ENCODE results near the gene TTC21A.

TTC21A gene

GRCh38 chr3:39147711-39148434 is 40.4 kb downstream of the TTC21A start:
- peak; percentile 67 for ATAC-seq (ENCODE audit: insufficient read depth, low read depth)
- Histone ChIP-seq H3K9ac (ENCODE audit: low read depth, low read length) (peak overlapping the region; percentile 43), H3K27me3 (ENCODE audit: insufficient read depth, low read length, poor library complexity) (peaks cover 9% of the 10 kb centered on the region), H3K27ac (ENCODE audit: low read length) (peak overlapping the region; percentile 86), H3K9me3 (ENCODE audit: insufficient read depth, low read length, severe bottlenecking) (no peaks in the 10 kb centered on the region), H3K79me2 (ENCODE audit: insufficient read depth, low read length) (no peaks in the 10 kb centered on the region), H4K20me1 (ENCODE audit: insufficient read depth, low read length) (peaks cover 19% of the 10 kb centered on the region), H3K4me1 (ENCODE audit: insufficient read depth, low read length) (peaks cover 64% of the 10 kb centered on the region), H3K36me3 (ENCODE audit: insufficient read depth, low read length) (peaks cover 18% of the 10 kb centered on the region; the same call in 1 of the 2 replicates), H3K4me3 (ENCODE audit: low read depth in 1 of 2, low read length in 2 of 2) (peak overlapping the region in 1 of 2 experiments; percentile 30; a peak in 2 of 4 replicates), H2AFZ (ENCODE audit: low read depth, low read length) (peak overlapping the region; percentile 62), H3K4me2 (ENCODE audit: insufficient read depth, low read length) (peak overlapping the region; percentile 58)
- DNase-seq = peak; percentile 77
- no peak for TF ChIP-seq CTCF (IDR thresholded peaks at IDR 0.05; ENCODE audit: borderline replicate concordance, extremely low read depth, low read length, poor library complexity, severe bottlenecking)
- TF ChIP-seq EZH2 (IDR thresholded peaks at IDR 0.05; ENCODE audit: borderline replicate concordance, low read depth, low read length, severe bottlenecking) = no peak

- H4K20me1 ChIP-seq (ENCODE audit: insufficient read depth, low read length) = peaks cover 21% of the 10 kb centered on the region
- TF ChIP-seq CTCF (IDR thresholded peaks at IDR 0.05; ENCODE audit: borderline replicate concordance, extremely low read depth, low read length, poor library complexity, severe bottlenecking) (peak; percentile 13), EZH2 (IDR thresholded peaks at IDR 0.05; ENCODE audit: borderline replicate concordance, low read depth, low read length, severe bottlenecking) (no peak)
- peak overlapping the region; percentile 58 for H3K4me2 ChIP-seq (ENCODE audit: insufficient read depth, low read length)
- H3K27ac ChIP-seq (ENCODE audit: low read length) = peak overlapping the region; percentile 86
- H3K9me3 ChIP-seq (ENCODE audit: insufficient read depth, low read length, severe bottlenecking) = no peaks in the 10 kb centered on the region
- peak overlapping the region; percentile 62; the same call in 1 of the 2 replicates for H2AFZ ChIP-seq (ENCODE audit: low read depth, low read length)
- DNase-seq = no peak
- H3K4me1 ChIP-seq (ENCODE audit: insufficient read depth, low read length) = peaks cover 68% of the 10 kb centered on the region
- peaks cover 12% of the 10 kb centered on the region; the same call in 1 of the 2 replicates for H3K36me3 ChIP-seq (ENCODE audit: insufficient read depth, low read length)
- H3K79me2 ChIP-seq (ENCODE audit: insufficient read depth, low read length) = no peaks in the 10 kb centered on the region
- peak overlapping the region; percentile 43 for H3K9ac ChIP-seq (ENCODE audit: low read depth, low read length)
- peak; percentile 6; the same call in 2 of the 3 replicates for ATAC-seq (ENCODE audit: insufficient read depth, low read depth)
- peaks cover 13% of the 10 kb centered on the region for H3K27me3 ChIP-seq (ENCODE audit: insufficient read depth, low read length, poor library complexity)
- H3K4me3 ChIP-seq (ENCODE audit: low read depth in 1 of 2, low read length in 2 of 2) = peak overlapping the region in 1 of 2 experiments; percentile 30; a peak in 2 of 4 replicates
Measured at GRCh38 chr3:39148435-39149058, 41.1 kb downstream of the TTC21A start.

GRCh38 chr3:39149059-39149455 is 41.6 kb downstream of the TTC21A start:
- H3K27me3 ChIP-seq (ENCODE audit: insufficient read depth, low read length, poor library complexity) = peaks cover 15% of the 10 kb centered on the region
- DNase-seq (no peak), ATAC-seq (ENCODE audit: insufficient read depth, low read depth) (no peak)
- H3K4me1 ChIP-seq (ENCODE audit: insufficient read depth, low read length) = peaks cover 71% of the 10 kb centered on the region
- no peak overlapping the region for H2AFZ ChIP-seq (ENCODE audit: low read depth, low read length)
- H3K27ac ChIP-seq (ENCODE audit: low read length) = peak overlapping the region; percentile 86
- no peaks in the 10 kb centered on the region for H3K79me2 ChIP-seq (ENCODE audit: insufficient read depth, low read length)
- H3K4me3 ChIP-seq (ENCODE audit: low read depth in 1 of 2, low read length in 2 of 2) = no peak overlapping the region
- H3K9me3 ChIP-seq (ENCODE audit: insufficient read depth, low read length, severe bottlenecking) = no peaks in the 10 kb centered on the region
- no peak for TF ChIP-seq CTCF (IDR thresholded peaks at IDR 0.05; ENCODE audit: borderline replicate concordance, extremely low read depth, low read length, poor library complexity, severe bottlenecking)
- TF ChIP-seq EZH2 (IDR thresholded peaks at IDR 0.05; ENCODE audit: borderline replicate concordance, low read depth, low read length, severe bottlenecking) = no peak
- peak overlapping the region; percentile 43 for H3K9ac ChIP-seq (ENCODE audit: low read depth, low read length)
- peaks cover 10% of the 10 kb centered on the region; the same call in 1 of the 2 replicates for H3K36me3 ChIP-seq (ENCODE audit: insufficient read depth, low read length)
- H4K20me1 ChIP-seq (ENCODE audit: insufficient read depth, low read length) = peaks cover 21% of the 10 kb centered on the region
- H3K4me2 ChIP-seq (ENCODE audit: insufficient read depth, low read length) = peak overlapping the region; percentile 58
